ENCODE measurements around the gene CADPS2. TPM values are rescaled to one million over a fixed set of nuclear protein-coding genes. Genes with fewer than 3 reads are reported as not detected.

Gene CADPS2
- total and polyA plus RNA-seq, 2 of the 4 experiments (the other 2 are of a cell fraction) = 0.10 to 0.54 TPM

GRCh38 chr7:122269241-122269640 lies 617.0 kb downstream of the CADPS2 start:
- no CpG with 5 or more reads among the region's 1 CpG for WGBS, 2 experiments (ENCODE audit: extremely low coverage in 2 of 2, insufficient read length in 1 of 2)
- H3K23ac ChIP-seq (ENCODE audit: low read depth, low read length) = no peak overlapping the region
- H4K91ac ChIP-seq (ENCODE audit: insufficient read depth, low read depth, low read length) = no peak overlapping the region
- no peak overlapping the region for H3K4me2 ChIP-seq (ENCODE audit: low read depth, low read length)
- H3K4me3 ChIP-seq (ENCODE audit: insufficient read depth, low read depth, low read length) = no peak overlapping the region
- DNase-seq (no peak), ATAC-seq (ENCODE audit: low read depth) (no peak)
- H3K36me3 ChIP-seq (ENCODE audit: control insufficient read depth, insufficient read depth, low read length) = no peaks in the 10 kb centered on the region
- TF ChIP-seq RFX5 (IDR thresholded peaks at IDR 0.05; ENCODE audit: low read depth, low read length) (no peak), CHD1 (IDR thresholded peaks at IDR 0.05; ENCODE audit: low read depth, low read length) (no peak)
- H3K14ac ChIP-seq (replicated peaks; ENCODE audit: low read depth, low read length) = no peak overlapping the region
- H2BK120ac ChIP-seq (ENCODE audit: low read depth, low read length) = no peak overlapping the region
- no peaks in the 10 kb centered on the region for H3K9me3 ChIP-seq (ENCODE audit: control insufficient read depth, insufficient read depth, low read length)
- H4K5ac ChIP-seq (ENCODE audit: low read depth, low read length) = no peak overlapping the region
- H2AK5ac ChIP-seq (ENCODE audit: low read depth, low read length) = no peak overlapping the region
- H4K20me1 ChIP-seq (ENCODE audit: insufficient read depth, low read length) = no peaks in the 10 kb centered on the region
- intact Hi-C loops (cut with micrococcal nuclease) = no loop called here
- no peak overlapping the region for H4K8ac ChIP-seq (ENCODE audit: low read depth in 2 of 2, low read length in 2 of 2)
- H2BK20ac ChIP-seq (ENCODE audit: low read depth, low read length) = no peak overlapping the region
- H3K79me1 ChIP-seq (ENCODE audit: low read depth in 1 of 2, low read length in 2 of 2) = no peaks in the 10 kb centered on the region
- H2BK5ac ChIP-seq (ENCODE audit: low read depth, low read length, poor library complexity, severe bottlenecking) = no peak overlapping the region
- no peak overlapping the region for H3K4ac ChIP-seq (ENCODE audit: low read depth, low read length)
- H3K56ac ChIP-seq (ENCODE audit: extremely low read depth, insufficient read depth, low read length) = no peak overlapping the region
- H2AK9ac ChIP-seq (replicated peaks; ENCODE audit: low read depth, low read length, poor library complexity) = no peak overlapping the region
- in situ Hi-C loops (cut with MboI; ENCODE audit: low sequenced_read_pairs) = no loop called here
- no TSS peak for BruUV-seq (replicated peaks)
- no peaks in the 10 kb centered on the region for H3K9me1 ChIP-seq (ENCODE audit: insufficient read depth, low read length)
- H3K27ac ChIP-seq (ENCODE audit: insufficient read depth, low read length) = no peak overlapping the region
- H2BK15ac ChIP-seq (ENCODE audit: low read depth, low read length) = no peak overlapping the region
- ChIA-PET POLR2A (ENCODE audit: unreplicated experiment) (no interaction called here), CTCF (no interaction called here)
- H3K4me1 ChIP-seq (ENCODE audit: control insufficient read depth, insufficient read depth, low read length) = no peaks in the 10 kb centered on the region
- H3K9ac ChIP-seq (ENCODE audit: low read depth, low read length) = no peak overlapping the region
- dilution Hi-C loops (cut with HindIII; ENCODE audit: low sequenced_read_pairs, unreplicated experiment) = no loop called here
- no peaks in the 10 kb centered on the region for H3K27me3 ChIP-seq (ENCODE audit: control insufficient read depth, insufficient read depth, low read length)
- no peak overlapping the region for H2AFZ ChIP-seq (replicated peaks; ENCODE audit: low read length, poor library complexity)
- no peak overlapping the region for H3K18ac ChIP-seq (ENCODE audit: low read depth, low read length)

Small RNAs within 50 kb of the gene (microRNA-seq; reads per million reads assigned to microRNA genes)
- not detected for gene AC006463.1 (ENCODE audit: insufficient read depth, insufficient read length)

Small RNAs within 50 kb of the gene (small RNA-seq; reads per million reads assigned to genes)
- gene AC006463.1 = 0 reads per million in 5 experiments

Other genes starting within 250 kb of the CADPS2 start
- under 0.01 TPM in 1 of 2 replicates, not detected in the other for gene RNF133, start 187.3 kb downstream of the CADPS2 start, total RNA-seq (2012; rRNA removed)
- gene RNF133, start 187.3 kb downstream of the CADPS2 start, polyA plus RNA-seq (2012; rRNA removed) = not detected in 2 replicates
- gene RNF148, start 183.5 kb downstream of the CADPS2 start, total RNA-seq (2012; rRNA removed) = not detected in 2 replicates
- not detected in 2 replicates for gene RNF148, start 183.5 kb downstream of the CADPS2 start, polyA plus RNA-seq (2012; rRNA removed)
- gene TAS2R16, start 109.2 kb upstream of the CADPS2 start, total RNA-seq (2012; rRNA removed) = not detected in 2 replicates
- gene TAS2R16, start 109.2 kb upstream of the CADPS2 start, polyA plus RNA-seq (2012; rRNA removed) = not detected in 2 replicates